GM12878 (cell line): ENCODE data around the gene ACSF3. TPM values are rescaled to one million over a fixed set of nuclear protein-coding genes. Genes with fewer than 3 reads are reported as not detected.

ENCODE experiments used
- ATAC-seq: fragments of 200-7000 bp; cut with Tn5 transposase; 3 replicates; pipeline ENCODE4 v1.9.1; 2020; ENCODE audit warnings: mild to moderate bottlenecking, moderate library complexity
- BruUV-seq: library from RNA; stranded (reverse); fragments of 400-500 nt; replicated peaks from 2 replicates; lab custom pipeline; 2021; lab: Mats Ljungman, UMichigan
- CTCF ChIA-PET: fragments of 300-600 bp; sonication (Branson Sonifier 250); formaldehyde crosslinking; extraction: SDS; loops from one replicate; lab custom pipeline; 2021; ENCODE audit warnings: inconsistent platforms; lab: Yijun Ruan, JAX
- POLR2A ChIA-PET: fragments of 350-600 bp; formaldehyde crosslinking; extraction: SDS; loops from one replicate; lab custom pipeline; 2021; ENCODE audit warnings: inconsistent platforms; lab: Charles Lee
- RAD21 ChIA-PET: fragments of 300-600 bp; sonication (Branson Sonifier 250); formaldehyde crosslinking; loops from one replicate; lab custom pipeline; 2023; ENCODE audit warnings: antibody characterized with exemption; ENCODE audit not compliant: unreplicated experiment; lab: Charles Lee
- SMC1A ChIA-PET: fragments of 300-600 bp; sonication (Branson Sonifier 250); formaldehyde crosslinking; loops from one replicate; lab custom pipeline; 2023; ENCODE audit not compliant: unreplicated experiment, uncharacterized antibody; lab: Charles Lee
- DNase-seq: peaks from one replicate; pipeline ENCODE4 v3.0.0-alpha.2; 2011; ENCODE audit warnings: low read depth, low spot score
- FAIRE-seq: peaks from 3 replicates; lab custom pipeline; 2011; peaks lifted over from hg19 to GRCh38; lab: Jason Lieb, UNC
- H2AFZ ChIP-seq: 2 replicates; pipeline ENCODE4 v1.6.0; 2011; ENCODE audit warnings: low read depth, low read length, control low read depth; ENCODE audit not compliant: control insufficient read depth
- H3K27ac ChIP-seq: 2 replicates; pipeline ENCODE4 v1.5.1; 2011; ENCODE audit warnings: control low read depth; ENCODE audit not compliant: control insufficient read depth, insufficient read depth
- H3K27me3 ChIP-seq, 2 experiments: replicated peaks in 1 of 2; 2 replicates each; pipeline versions ENCODE4 v1.6.0 to v1.6.1; 2011; ENCODE audit warnings: low read length in 1 of 2; ENCODE audit not compliant: control insufficient read depth in 2 of 2, insufficient read depth in 2 of 2
- H3K36me3 ChIP-seq, 2 experiments: 2 replicates each; pipeline ENCODE4 v1.5.1; 2011; ENCODE audit warnings: low read length in 1 of 2; ENCODE audit not compliant: control insufficient read depth in 2 of 2, insufficient read depth in 2 of 2
- H3K4me1 ChIP-seq: 2 replicates; pipeline ENCODE4 v1.6.1; 2011; ENCODE audit warnings: mild to moderate bottlenecking, low read length, moderate library complexity, mixed read lengths; ENCODE audit not compliant: control insufficient read depth, insufficient read depth
- H3K4me2 ChIP-seq: 2 replicates; pipeline ENCODE4 v1.6.0; 2011; ENCODE audit warnings: control low read depth; ENCODE audit not compliant: control insufficient read depth, insufficient read depth
- H3K4me3 ChIP-seq: fragments of 200-600 bp; sonication (generic); 2 replicates; pipeline ENCODE4 v1.5.1; 2016
- H3K79me2 ChIP-seq: 2 replicates; pipeline ENCODE4 v1.6.0; 2011; ENCODE audit warnings: low read length; ENCODE audit not compliant: control insufficient read depth, insufficient read depth
- H3K9ac ChIP-seq: 2 replicates; pipeline ENCODE4 v1.8.0; 2011; ENCODE audit warnings: low read length, control low read depth, mixed read lengths; ENCODE audit not compliant: control insufficient read depth, insufficient read depth
- H3K9me3 ChIP-seq: replicated peaks from 3 replicates; pipeline ENCODE4 v1.5.1; 2011; ENCODE audit warnings: mild to moderate bottlenecking, low read length; ENCODE audit not compliant: control insufficient read depth, insufficient read depth
- H4K20me1 ChIP-seq: 2 replicates; pipeline ENCODE4 v1.6.0; 2011; ENCODE audit not compliant: control insufficient read depth, insufficient read depth
- CUX1 ChIP-seq: IDR thresholded peaks from 2 replicates; pipeline ENCODE4 v1.6.1; 2012; ENCODE audit warnings: improper control_type of control experiment, low read depth, low read length; ENCODE audit not compliant: insufficient replicate concordance
- E4F1 ChIP-seq: fragments of 450-650 bp; IDR thresholded peaks from 2 replicates; pipeline ENCODE4 v1.6.1; 2018; ENCODE audit warnings: borderline replicate concordance, mild to moderate bottlenecking; ENCODE audit not compliant: partially characterized antibody
- FOXK2 ChIP-seq: fragments of 450-650 bp; IDR thresholded peaks from 2 replicates; pipeline ENCODE4 v1.6.1; 2017; ENCODE audit warnings: mild to moderate bottlenecking, moderate library complexity
- KAT2A ChIP-seq: conservative IDR thresholded peaks from 2 replicates; pipeline ENCODE4 v1.6.1; 2011; ENCODE audit warnings: low read depth, low read length; ENCODE audit not compliant: control insufficient read depth
- MEF2A ChIP-seq: IDR thresholded peaks from 2 replicates; pipeline ENCODE4 v1.6.1; 2011; ENCODE audit warnings: low read depth, mild to moderate bottlenecking, low read length, moderate library complexity; ENCODE audit not compliant: insufficient read depth
- RBBP5 ChIP-seq: fragments of 200-600 bp; sonication (generic); conservative IDR thresholded peaks from 2 replicates; pipeline ENCODE4 v1.6.1; 2016
- STAT3 ChIP-seq: IDR thresholded peaks from 2 replicates; pipeline ENCODE4 v1.6.1; 2011; ENCODE audit warnings: low read depth, low read length, improper control_type of control experiment
- SUZ12 ChIP-seq: fragments of 200-600 bp; sonication (generic); IDR thresholded peaks from one replicate; pipeline ENCODE4 v1.6.1; 2018; ENCODE audit warnings: antibody characterized with exemption, mild to moderate bottlenecking; ENCODE audit not compliant: unreplicated experiment
- ZBTB11 ChIP-seq: fragments of 450-650 bp; formaldehyde crosslinking; IDR thresholded peaks from 2 replicates; pipeline ENCODE4 v1.5.0; 2022; ENCODE audit warnings: mild to moderate bottlenecking, missing genetic modification characterization
- WGBS: methylation state at CpG from one replicate; pipeline ENCODE4 v1.1.6; 2016; ENCODE audit warnings: low lambda C conversion rate; ENCODE audit not compliant: insufficient replicate concordance, insufficient coverage; ENCODE audit errors: missing lambda C conversion rate; 5-methylcytosine and 5-hydroxymethylcytosine counted together
- in situ Hi-C: fragments of 300-500 bp; cut with MboI; formaldehyde crosslinking; loops from 9 replicates; pipeline ENCODE4 v1.14.3; 2018; ENCODE audit warnings: mixed read lengths
- intact Hi-C: fragments of 100-400 bp; cut with micrococcal nuclease; formaldehyde crosslinking; loops from one replicate; pipeline ENCODE4 v1.14.2; 2022; ENCODE audit not compliant: unreplicated experiment
- polyA plus RNA-seq, 11 experiments: library from polyadenylated mRNA; depleted of rRNA in 4 of 11; unstranded in 6 of 11; stranded (reverse) in 5 of 11; fragments of >200 nt; fragmentation: Nextera tagmentation in 4 of 11; fragmentation: Illumina TruSeq in 1 of 11; extraction: Ambion mirVana in 4 of 11; extraction: Trizol in 1 of 11; gene quantifications; 1 replicate in 1 of 11; 2 replicates in 10 of 11; pipeline versions ENCODE4 v1.2.1 to v1.2.3, GENCODE V29; 2011 to 2016; ENCODE audit warnings: inconsistent platforms in 2 of 11, missing spikeins in 2 of 11, low read depth in 1 of 11
- total RNA-seq, 4 experiments: library from RNA; depleted of rRNA in 3 of 4; stranded (reverse); fragments of >200 nt in 3 of 4; fragmentation: Illumina TruSeq in 1 of 4; extraction: Trizol in 1 of 4; gene quantifications; 2 replicates each; pipeline versions ENCODE4 v1.2.1 to v1.2.3, GENCODE V29; 2013 to 2021

Gene ACSF3
- total and polyA plus RNA-seq, 10 of the 15 experiments (the other 5 are each of a cell fraction or from before 2014, with no cell fraction given) = 1.0 to 44.4 (median 25.8) TPM

GRCh38 chr16:89073346-89074071 is 20.1 kb upstream of the ACSF3 start:
- in situ Hi-C loops = no loop called here
- SMC1A ChIA-PET = no interaction called here
- no peak for ATAC-seq
- no peak for TF ChIP-seq MEF2A
- TF ChIP-seq E4F1 = no peak
- TF ChIP-seq RBBP5 = no peak
- TF ChIP-seq ZBTB11 (CRISPR knock-in tag) = no peak
- no peak for TF ChIP-seq CUX1
- no peak for TF ChIP-seq STAT3
- TF ChIP-seq SUZ12 = no peak
- TF ChIP-seq FOXK2 = no peak
- no peak for TF ChIP-seq KAT2A

More at GRCh38 chr16:89073346-89074071, 20.1 kb upstream of the ACSF3 start:
- 86% methylated on average over 34 of the region's 34 CpGs for WGBS
- ChIA-PET RAD21 (no interaction called here), CTCF (no interaction called here), POLR2A (interaction anchor here (0.8 kb wide), 1 partner anchor 9 kb away, joined by 3 read pairs; no protein-coding TSS in a partner anchor)
- DNase-seq = no peak
- no peak overlapping the region for H3K4me3 ChIP-seq
- no peak overlapping the region for H3K27ac ChIP-seq
- H3K4me1 ChIP-seq = no peaks in the 10 kb centered on the region
- H3K79me2 ChIP-seq = no peaks in the 10 kb centered on the region
- peaks cover 7% of the 10 kb centered on the region; the same call in 2 of the 3 replicates for H3K9me3 ChIP-seq
- no peaks in the 10 kb centered on the region for H3K36me3 ChIP-seq
- no peaks in the 10 kb centered on the region for H3K27me3 ChIP-seq
- H3K4me2 ChIP-seq = no peak overlapping the region
- H3K9ac ChIP-seq = no peak overlapping the region
- no peaks in the 10 kb centered on the region for H4K20me1 ChIP-seq
- no peak for FAIRE-seq
- BruUV-seq = no TSS peak
- no peak overlapping the region for H2AFZ ChIP-seq
- intact Hi-C loops = no loop called here
